Stimulated activated naive B cell treated with anti-CD40 and anti-IgM and Interleukin-4, amounts not matched to agents 10 μg/mL and 1 μg/mL and 100 μg/mL, for 72 hours (primary cell): ENCODE results near the gene ZNF607.
A peak's percentile ranks its signal among the peaks of the same experiment; 100 is the strongest.
"Not testable (repeated sequence)": the region's sequence is repeated elsewhere in the genome, so short reads cannot be mapped to it uniquely, and the experiment has no call there.

ENCODE experiments used
- ATAC-seq, 2 donors: fragments of 150-1000 bp; cut with Tn5 transposase; replicated peaks; 2 replicates each; pipeline ENCODE4 v1.10.0; 2021; ENCODE audit warnings: moderate library complexity in 1 of 2
- DNase-seq: peaks from one replicate; pipeline ENCODE4 v3.0.0; 2021
- H3K27ac Mint-ChIP-seq: one replicate; pipeline ENCODE4 v1.8.0; 2022; ENCODE audit warnings: mild to moderate bottlenecking, mixed read lengths
- H3K27me3 Mint-ChIP-seq, 2 donors: one replicate each; pipeline ENCODE4 v1.8.0; 2022; ENCODE audit warnings: mixed read lengths in 2 of 2
- H3K36me3 Mint-ChIP-seq, 2 donors: one replicate each; pipeline ENCODE4 v1.8.0; 2022; ENCODE audit warnings: mixed read lengths in 2 of 2, mild to moderate bottlenecking in 1 of 2
- H3K4me1 Mint-ChIP-seq, 2 donors: one replicate each; pipeline ENCODE4 v1.8.0; 2022; ENCODE audit warnings: mixed read lengths in 2 of 2, mild to moderate bottlenecking in 1 of 2
- H3K4me3 Mint-ChIP-seq, 2 donors: one replicate each; pipeline ENCODE4 v1.8.0; 2022; ENCODE audit warnings: mild to moderate bottlenecking in 2 of 2, mixed read lengths in 2 of 2, moderate library complexity in 1 of 2
- H3K9me3 Mint-ChIP-seq, 2 donors: one replicate each; pipeline ENCODE4 v1.8.0; 2022; ENCODE audit warnings: mixed read lengths in 2 of 2, mild to moderate bottlenecking in 1 of 2

The ZNF607 gene

DNA sequence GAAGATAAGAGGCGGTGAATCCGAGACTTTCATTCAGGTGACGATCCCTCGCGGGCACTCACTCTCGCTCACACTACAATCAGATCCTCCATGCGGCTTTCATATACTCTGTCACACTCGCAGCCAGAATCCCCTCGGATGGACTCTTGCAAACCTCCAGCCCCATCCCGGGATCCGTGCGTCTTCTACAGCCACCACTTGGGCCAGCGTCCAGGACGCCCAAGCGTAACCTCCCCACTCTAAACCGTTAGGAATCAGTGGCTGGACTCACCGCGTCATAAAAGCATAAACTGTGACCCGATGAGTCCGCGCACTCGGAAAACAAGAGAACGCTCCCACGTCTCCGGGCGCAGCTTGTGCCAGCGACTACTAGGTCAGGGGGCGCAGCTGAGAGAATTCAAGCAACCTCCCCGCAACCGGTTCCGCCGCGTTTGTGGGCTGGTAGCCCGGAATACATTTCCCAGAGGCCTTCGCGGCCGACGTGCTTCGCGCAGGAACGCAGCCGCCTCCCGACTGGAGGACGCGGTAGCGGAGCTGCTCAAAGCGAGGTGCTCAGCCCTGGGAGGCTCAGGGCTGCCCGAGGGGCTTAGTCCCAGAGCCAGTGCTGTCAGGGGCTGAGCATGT is 27.6 kb downstream of the ZNF607 start:
- H3K4me3 Mint-ChIP-seq = peak overlapping the region; percentile 95 to 96
- no peaks in the 10 kb centered on the region for H3K27me3 Mint-ChIP-seq
- ATAC-seq (peak; percentile 94 to 96), DNase-seq (peak; percentile 85)
- peak overlapping the region; percentile 99 for H3K27ac Mint-ChIP-seq
- peaks cover 6 to 8% of the 10 kb centered on the region in 2 donors for H3K9me3 Mint-ChIP-seq
- H3K36me3 Mint-ChIP-seq = peaks cover 14 to 19% of the 10 kb centered on the region in 2 donors
- H3K4me1 Mint-ChIP-seq = peaks cover 4 to 7% of the 10 kb centered on the region in 2 donors

- H3K4me3 Mint-ChIP-seq = no peak overlapping the region
- no peaks in the 10 kb centered on the region for H3K4me1 Mint-ChIP-seq
- H3K9me3 Mint-ChIP-seq = peaks cover 14 to 18% of the 10 kb centered on the region in 2 donors
- ATAC-seq = no peak
- no peaks in the 10 kb centered on the region for H3K27me3 Mint-ChIP-seq
- peaks cover 28 to 43% of the 10 kb centered on the region in 2 donors for H3K36me3 Mint-ChIP-seq
- H3K27ac Mint-ChIP-seq = no peak overlapping the region
- no peak for DNase-seq
Measured at GRCh38 chr19:37683520-37683919, 36.0 kb downstream of the ZNF607 start.

DNA sequence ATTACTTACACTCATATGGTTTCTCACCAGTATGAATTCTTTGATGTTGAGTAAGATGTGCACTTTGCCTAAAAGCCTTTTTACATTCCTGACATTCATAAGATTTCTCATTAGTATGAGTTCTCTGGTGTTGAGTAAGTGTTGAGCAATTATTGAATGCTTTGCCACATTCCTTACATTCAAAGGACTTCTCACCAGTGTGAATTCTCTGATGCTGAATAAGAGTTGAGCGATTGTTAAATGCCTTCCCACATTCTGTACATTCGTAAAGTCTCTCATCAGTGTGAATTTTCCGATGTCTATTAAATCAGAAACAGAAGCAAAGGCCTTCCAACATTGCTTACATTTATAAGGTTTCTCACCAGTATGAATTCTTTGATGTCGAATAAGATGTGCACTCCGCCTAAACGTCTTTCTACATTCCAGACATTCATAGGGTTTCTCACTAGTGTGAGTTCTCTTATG is 50.1 kb downstream of the ZNF607 start:
- Mint-ChIP-seq H3K27me3 (no peaks in the 10 kb centered on the region), H3K36me3 (peaks cover 10 to 30% of the 10 kb centered on the region in 2 donors), H3K27ac (no peak overlapping the region), H3K4me1 (no peaks in the 10 kb centered on the region), H3K9me3 (peaks cover 11 to 27% of the 10 kb centered on the region in 2 donors), H3K4me3 (no peak overlapping the region)
- ATAC-seq (no peak), DNase-seq (no peak)

GRCh38 chr19:37657157-37657556 is 62.4 kb downstream of the ZNF607 start:
- H3K27ac Mint-ChIP-seq, H3K9me3 Mint-ChIP-seq, H3K27me3 Mint-ChIP-seq, DNase-seq, ATAC-seq: not testable (repeated sequence)
- H3K36me3 Mint-ChIP-seq = peaks cover 11 to 28% of the 10 kb centered on the region in 2 donors
- peak overlapping the region; percentile 48 to 97 for H3K4me3 Mint-ChIP-seq
- peaks cover 19 to 39% of the 10 kb centered on the region in 2 donors for H3K4me1 Mint-ChIP-seq

DNA sequence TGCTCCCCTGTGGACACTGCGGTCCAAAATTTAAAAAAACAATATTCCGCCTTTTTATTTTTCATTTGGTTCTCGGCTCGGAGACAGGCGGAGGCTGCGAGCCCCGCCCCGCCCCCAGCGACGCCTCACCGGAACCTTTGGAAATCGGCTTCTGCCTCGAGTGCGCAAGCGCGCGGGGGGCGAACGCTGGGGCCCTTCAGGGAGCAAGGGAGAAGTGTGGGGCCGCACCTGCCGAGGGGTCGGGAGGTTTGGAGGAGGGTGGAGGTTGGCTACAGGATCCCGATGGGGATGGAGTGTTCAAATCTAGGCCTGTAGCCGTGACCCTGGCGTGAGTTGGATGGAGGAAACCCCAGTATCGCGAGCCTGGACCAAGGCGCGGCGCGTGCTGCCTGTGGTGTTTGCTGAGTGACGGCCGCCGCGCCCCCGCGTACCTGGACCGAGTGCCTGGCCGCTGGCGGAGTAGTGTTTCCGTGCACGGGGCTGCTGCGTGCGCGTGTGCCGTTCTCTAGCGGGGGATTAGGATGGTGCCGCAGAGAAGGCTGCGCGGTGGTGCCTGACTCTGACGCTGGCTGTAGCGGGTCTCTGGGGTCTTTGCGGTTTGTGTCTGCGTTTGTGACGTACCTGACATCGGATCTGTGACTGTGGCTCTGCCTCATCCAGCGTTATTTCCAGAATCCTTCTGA is 63.7 kb downstream of the ZNF607 start:
- DNase-seq (peak; percentile 83), ATAC-seq (peak; percentile 85)
- no peaks in the 10 kb centered on the region for H3K9me3 Mint-ChIP-seq
- H3K36me3 Mint-ChIP-seq = peaks cover 13 to 26% of the 10 kb centered on the region in 2 donors
- H3K27me3 Mint-ChIP-seq = no peaks in the 10 kb centered on the region
- peak overlapping the region; percentile 97 to 99 for H3K4me3 Mint-ChIP-seq
- peaks cover 19 to 39% of the 10 kb centered on the region in 2 donors for H3K4me1 Mint-ChIP-seq
- H3K27ac Mint-ChIP-seq = peak overlapping the region; percentile 100

DNA sequence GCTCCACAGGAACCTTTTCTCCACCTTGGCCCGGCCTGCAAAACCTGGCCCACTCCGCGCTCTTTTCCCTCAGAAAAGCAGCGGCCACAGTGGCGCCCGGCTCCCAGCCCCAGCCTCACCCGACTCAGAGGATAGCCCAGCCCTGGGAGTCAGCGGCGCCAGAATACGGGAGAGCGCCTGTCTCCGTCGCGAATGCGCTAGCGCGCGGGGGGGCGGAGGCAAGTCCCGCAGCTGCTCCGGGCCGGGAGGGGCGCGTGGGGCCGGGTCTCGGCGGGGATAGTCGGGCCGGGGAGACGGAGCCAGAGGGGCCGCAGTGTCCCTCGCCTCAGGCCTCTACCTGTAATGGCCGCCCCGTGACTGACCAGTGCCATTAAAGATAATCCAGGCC is 64.3 kb downstream of the ZNF607 start, which contains the start of gene ZFP30:
TSS of gene ZFP30 (minus strand) at position 165 of the 388 bp plus-strand sequence. CDS start 7,643 bp downstream, outside the sequence.
- H3K4me1 Mint-ChIP-seq = peaks cover 19 to 44% of the 10 kb centered on the region in 2 donors
- peak; percentile 66 to 73 for ATAC-seq
- peak within 1 kb of the TSS; percentile 97 to 99 for H3K4me3 Mint-ChIP-seq
- peak; percentile 70 for DNase-seq
- peaks cover 15 to 25% of the 10 kb centered on the region in 2 donors for H3K36me3 Mint-ChIP-seq
- no peaks in the 10 kb centered on the region for H3K9me3 Mint-ChIP-seq
- no peaks in the 10 kb centered on the region for H3K27me3 Mint-ChIP-seq
- peak within 1 kb of the TSS; percentile 100 for H3K27ac Mint-ChIP-seq

GRCh38 chr19:37654629-37655300 is 64.8 kb downstream of the ZNF607 start:
- Mint-ChIP-seq H3K4me1 (peaks cover 19 to 44% of the 10 kb centered on the region in 2 donors), H3K4me3 (peak overlapping the region; percentile 97 to 99), H3K9me3 (no peaks in the 10 kb centered on the region), H3K27ac (peak overlapping the region; percentile 100), H3K27me3 (no peaks in the 10 kb centered on the region), H3K36me3 (peaks cover 18 to 29% of the 10 kb centered on the region in 2 donors)
- ATAC-seq = peak; percentile 46 to 49
- peak; percentile 15 for DNase-seq

DNA sequence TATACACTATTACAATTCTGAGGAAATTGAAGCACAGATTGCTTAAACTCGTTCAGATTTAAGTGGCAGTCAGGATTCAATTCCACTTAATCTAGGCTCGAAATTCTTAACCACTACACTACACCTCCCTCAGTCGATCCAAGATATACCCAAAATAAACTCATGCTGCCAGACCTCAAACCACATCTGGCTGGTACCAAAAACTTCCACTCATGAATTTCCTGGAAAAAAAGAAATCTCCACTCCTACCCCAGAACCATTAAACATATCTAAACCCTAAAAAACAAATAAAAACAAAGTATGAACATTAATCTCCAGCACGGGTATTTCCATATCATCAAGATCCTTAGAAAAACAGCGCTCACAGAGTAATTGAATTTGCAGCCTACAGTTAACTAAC is 65.4 kb downstream of the ZNF607 start:
- Mint-ChIP-seq H3K9me3 (no peaks in the 10 kb centered on the region), H3K27ac (peak overlapping the region; percentile 100), H3K27me3 (no peaks in the 10 kb centered on the region), H3K36me3 (peaks cover 21 to 33% of the 10 kb centered on the region in 2 donors), H3K4me1 (peaks cover 19 to 44% of the 10 kb centered on the region in 2 donors), H3K4me3 (peak overlapping the region; percentile 97 to 99)
- DNase-seq (no peak), ATAC-seq (no peak)
